ENCODE measurements around the gene MRPL20.
"Not testable (repeated sequence)": the region's sequence is repeated elsewhere in the genome, so short reads cannot be mapped to it uniquely, and the experiment has no call there.

Gene MRPL20

GRCh38 chr1:1406821-1407635 is at the start of gene MRPL20:
Gene MRPL20, minus strand, starts transcription at chr1:1407293. Its CDS starts 76 bp downstream, at chr1:1407217.
- DNase-seq: peak; percentile 88 to 92

GRCh38 chr1:1456683-1457255 is 49.7 kb upstream of the MRPL20 start:
- not testable (repeated sequence) for DNase-seq

GRCh38 chr1:1455934-1456333 is 48.8 kb upstream of the MRPL20 start:
- not testable (repeated sequence) for DNase-seq

- DNase-seq: no peak
Measured at GRCh38 chr1:1455366-1455884, 48.3 kb upstream of the MRPL20 start.

- DNase-seq: not testable (repeated sequence)
Measured at GRCh38 chr1:1454286-1455056, 47.4 kb upstream of the MRPL20 start.

GRCh38 chr1:1452882-1453281 is 45.8 kb upstream of the MRPL20 start:
- no peak for DNase-seq

GRCh38 chr1:1452365-1452739 is 45.3 kb upstream of the MRPL20 start:
- peak in 1 of 2 experiments; percentile 26 for DNase-seq

- no peak for DNase-seq
Measured at GRCh38 chr1:1451696-1452364, 44.7 kb upstream of the MRPL20 start.

GRCh38 chr1:1450616-1451015 is 43.5 kb upstream of the MRPL20 start:
- DNase-seq: not testable (repeated sequence)

- no peak for DNase-seq
Measured at GRCh38 chr1:1449099-1449739, 42.1 kb upstream of the MRPL20 start, which contains the start of gene ATAD3C. Gene ATAD3C, plus strand, starts transcription at chr1:1449689. Its CDS starts 995 bp downstream, at chr1:1450684.

- not testable (repeated sequence) for DNase-seq
Measured at GRCh38 chr1:1446631-1447030, 39.5 kb upstream of the MRPL20 start.

- no peak for DNase-seq
Measured at GRCh38 chr1:1442069-1442770, 35.1 kb upstream of the MRPL20 start.

- DNase-seq: no peak
Measured at GRCh38 chr1:1441002-1441888, 34.2 kb upstream of the MRPL20 start.

GRCh38 chr1:1440262-1441001 is 33.3 kb upstream of the MRPL20 start:
- DNase-seq: no peak

- DNase-seq: no peak
Measured at GRCh38 chr1:1439546-1440261, 32.6 kb upstream of the MRPL20 start.

- no peak for DNase-seq
Measured at GRCh38 chr1:1438531-1439381, 31.7 kb upstream of the MRPL20 start.

GRCh38 chr1:1437904-1438376 is 30.8 kb upstream of the MRPL20 start:
- DNase-seq: no peak
